Measurements from ENCODE around the gene PFN4. TPM values are rescaled to one million over a fixed set of nuclear protein-coding genes. Genes with fewer than 3 reads are reported as not detected.

PFN4 gene
- total and polyA plus RNA-seq, 8 donors: 0.48 to 1.8 (median 0.56) TPM; not detected in 5

DNA sequence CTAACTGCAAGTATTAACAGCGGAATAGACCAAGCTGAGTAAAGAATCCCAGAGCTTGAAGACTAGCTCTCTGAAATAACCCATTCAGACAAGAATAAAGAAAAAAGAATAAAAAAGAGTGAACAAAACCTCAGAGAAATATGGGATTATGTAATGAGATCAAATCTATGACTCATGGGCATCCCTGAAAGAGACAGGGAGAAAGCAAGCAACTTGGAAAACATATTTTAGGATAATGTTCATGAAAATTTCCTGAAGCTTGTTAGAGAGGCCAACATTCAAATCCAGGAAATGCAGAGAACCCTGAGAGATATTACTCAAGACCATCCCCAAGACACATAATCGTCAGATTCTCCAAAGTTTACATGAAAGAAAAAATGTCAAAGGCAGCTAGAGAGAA lies 17.3 kb downstream of the PFN4 start:
- Histone ChIP-seq H3K36me3 (peaks cover 0 to 18% (median 12%) of the 10 kb centered on the region in 4 donors), H3K27ac (no peak overlapping the region), H3K27me3 (no peaks in the 10 kb centered on the region), H3K9me3 (peaks cover 0 to 7% (median 0%) of the 10 kb centered on the region in 4 donors), H3K4me1 (no peaks in the 10 kb centered on the region), H3K4me3 (no peak overlapping the region)
- intact Hi-C loops (cut with DNase I; ENCODE audit: low total_unique reads): no loop called here
- TF ChIP-seq POLR2AphosphoS5 (IDR thresholded peaks at IDR 0.05) (no peak), POLR2A (IDR thresholded peaks at IDR 0.05) (no peak), EP300 (IDR thresholded peaks at IDR 0.05) (no peak)
- TF ChIP-seq, protein P1, sequence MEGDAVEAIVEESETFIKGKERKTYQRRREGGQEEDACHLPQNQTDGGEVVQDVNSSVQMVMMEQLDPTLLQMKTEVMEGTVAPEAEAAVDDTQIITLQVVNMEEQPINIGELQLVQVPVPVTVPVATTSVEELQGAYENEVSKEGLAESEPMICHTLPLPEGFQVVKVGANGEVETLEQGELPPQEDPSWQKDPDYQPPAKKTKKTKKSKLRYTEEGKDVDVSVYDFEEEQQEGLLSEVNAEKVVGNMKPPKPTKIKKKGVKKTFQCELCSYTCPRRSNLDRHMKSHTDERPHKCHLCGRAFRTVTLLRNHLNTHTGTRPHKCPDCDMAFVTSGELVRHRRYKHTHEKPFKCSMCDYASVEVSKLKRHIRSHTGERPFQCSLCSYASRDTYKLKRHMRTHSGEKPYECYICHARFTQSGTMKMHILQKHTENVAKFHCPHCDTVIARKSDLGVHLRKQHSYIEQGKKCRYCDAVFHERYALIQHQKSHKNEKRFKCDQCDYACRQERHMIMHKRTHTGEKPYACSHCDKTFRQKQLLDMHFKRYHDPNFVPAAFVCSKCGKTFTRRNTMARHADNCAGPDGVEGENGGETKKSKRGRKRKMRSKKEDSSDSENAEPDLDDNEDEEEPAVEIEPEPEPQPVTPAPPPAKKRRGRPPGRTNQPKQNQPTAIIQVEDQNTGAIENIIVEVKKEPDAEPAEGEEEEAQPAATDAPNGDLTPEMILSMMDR (IDR thresholded peaks at IDR 0.05): no peak
- WGBS, 5 donors: 19 to 48% (median 48%) methylated on average over 2 of the region's 2 CpGs
- no peak for DNase-seq

DNA sequence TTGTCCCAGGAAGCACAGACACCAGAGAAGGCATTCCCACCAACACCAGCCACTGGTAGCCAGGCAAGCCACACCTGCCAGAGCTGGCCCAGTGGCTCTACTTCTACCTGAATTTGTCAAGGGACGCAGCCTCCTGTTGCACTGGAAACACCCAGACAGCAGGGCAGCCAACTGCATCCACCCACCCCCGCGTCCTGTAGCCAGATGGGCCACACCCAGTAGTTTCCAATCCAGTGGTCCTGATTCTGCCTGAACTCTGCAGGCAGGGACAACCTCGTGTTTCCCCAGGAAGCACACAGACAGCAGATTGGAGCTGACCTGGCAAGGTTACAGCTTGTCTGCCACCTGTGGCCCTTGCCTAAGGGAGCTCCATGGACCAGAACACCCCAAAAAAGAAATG lies 18.2 kb downstream of the PFN4 start:
- H3K4me1 ChIP-seq: no peaks in the 10 kb centered on the region
- H3K9me3 ChIP-seq: peaks cover 0 to 7% (median 0%) of the 10 kb centered on the region in 4 donors
- H3K27me3 ChIP-seq: no peaks in the 10 kb centered on the region
- DNase-seq: no peak
- no peak for TF ChIP-seq POLR2A (IDR thresholded peaks at IDR 0.05)
- TF ChIP-seq, protein P1 (IDR thresholded peaks at IDR 0.05): no peak
- TF ChIP-seq POLR2AphosphoS5 (IDR thresholded peaks at IDR 0.05): no peak
- TF ChIP-seq EP300 (IDR thresholded peaks at IDR 0.05): no peak
- peaks cover 0 to 18% (median 12%) of the 10 kb centered on the region in 4 donors for H3K36me3 ChIP-seq
- 67 to 82% (median 70%) methylated on average over 4 of the region's 4 CpGs for WGBS, 5 donors
- intact Hi-C loops (cut with DNase I; ENCODE audit: low total_unique reads): no loop called here
- H3K4me3 ChIP-seq: no peak overlapping the region
- H3K27ac ChIP-seq: no peak overlapping the region

DNA sequence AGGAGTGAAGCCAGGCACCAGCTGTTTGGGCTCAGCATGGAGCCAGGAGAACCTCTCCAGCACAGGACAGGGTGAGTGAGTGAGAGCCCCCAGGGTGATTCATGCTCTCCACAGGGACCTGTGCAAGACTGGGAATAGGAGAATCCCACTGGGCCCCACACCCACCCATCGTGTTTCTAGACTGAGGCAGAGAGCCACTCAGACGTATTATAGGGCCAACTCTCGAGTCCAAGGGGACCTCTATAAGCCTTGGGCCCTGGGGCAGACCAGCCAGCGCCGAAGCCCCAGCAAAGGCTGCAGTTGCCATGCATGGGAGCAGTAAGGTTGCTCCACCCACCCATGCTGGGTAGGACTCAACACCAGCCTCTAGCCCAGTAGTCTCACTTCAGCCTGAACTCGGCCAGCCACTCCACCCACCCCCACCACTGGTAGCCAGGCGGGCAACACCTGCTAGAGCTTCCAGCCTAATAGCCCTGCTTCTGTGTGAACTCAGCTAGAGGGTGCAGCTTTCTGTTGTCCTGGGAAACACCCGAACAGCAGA lies 19.0 kb downstream of the PFN4 start:
- Histone ChIP-seq H3K9me3 (peaks cover 0 to 7% (median 0%) of the 10 kb centered on the region in 4 donors), H3K4me3 (no peak overlapping the region), H3K27ac (no peak overlapping the region), H3K27me3 (no peaks in the 10 kb centered on the region), H3K4me1 (no peaks in the 10 kb centered on the region), H3K36me3 (peaks cover 0 to 18% (median 12%) of the 10 kb centered on the region in 4 donors)
- TF ChIP-seq, protein P1 (IDR thresholded peaks at IDR 0.05): no peak
- no peak for TF ChIP-seq EP300 (IDR thresholded peaks at IDR 0.05)
- TF ChIP-seq POLR2A (IDR thresholded peaks at IDR 0.05): no peak
- no peak for DNase-seq
- WGBS, 5 donors: 80 to 100% (median 92%) methylated on average over 2 to 8 of the region's 8 CpGs
- intact Hi-C loops (cut with DNase I; ENCODE audit: low total_unique reads): no loop called here

DNA sequence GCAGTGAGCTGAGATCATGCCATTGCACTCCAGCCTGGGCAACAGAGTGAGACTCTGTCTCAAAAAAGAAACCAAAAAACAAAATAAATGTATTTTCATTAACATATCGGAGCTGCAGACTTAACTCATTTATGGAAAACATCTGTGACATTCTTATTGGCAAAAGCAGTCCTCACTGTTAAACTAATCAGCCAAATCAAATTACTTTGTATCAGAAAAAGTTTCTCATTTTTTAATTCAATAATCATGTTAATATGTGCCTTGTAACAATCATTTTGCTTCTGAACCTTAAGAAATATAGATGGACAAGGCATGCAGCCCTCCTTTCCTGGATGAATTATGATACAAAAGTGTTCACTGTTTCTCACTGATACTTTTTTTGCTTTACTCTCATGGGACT lies 20.5 kb downstream of the PFN4 start:
- Histone ChIP-seq H3K9me3 (peaks cover 0 to 7% (median 0%) of the 10 kb centered on the region in 4 donors), H3K36me3 (peaks cover 0 to 18% (median 12%) of the 10 kb centered on the region in 4 donors), H3K27me3 (no peaks in the 10 kb centered on the region), H3K27ac (no peak overlapping the region), H3K4me3 (no peak overlapping the region), H3K4me1 (no peaks in the 10 kb centered on the region)
- TF ChIP-seq, protein P1 (IDR thresholded peaks at IDR 0.05): no peak
- TF ChIP-seq POLR2AphosphoS5 (IDR thresholded peaks at IDR 0.05) (no peak), EP300 (IDR thresholded peaks at IDR 0.05) (no peak), POLR2A (IDR thresholded peaks at IDR 0.05) (no peak)
- intact Hi-C loops (cut with DNase I; ENCODE audit: low total_unique reads): no loop called here
- DNase-seq: no peak
- 88 to 98% (median 90%) methylated on average over 1 of the region's 1 CpG for WGBS, 5 donors
